GM12878 (cell line): ENCODE data around the gene RECK.

Source experiments
- BCL11A ChIP-seq: IDR thresholded peaks from 2 replicates; pipeline ENCODE4 v1.6.1; 2011; ENCODE audit warnings: low read depth, low read length
- CBFB ChIP-seq: IDR thresholded peaks from 2 replicates; pipeline ENCODE4 v1.6.1; 2016; ENCODE audit warnings: antibody characterized with exemption, low read depth
- CTCF ChIP-seq, 3 experiments: IDR thresholded peaks in 2 of 3; conservative IDR thresholded peaks in 1 of 3; 2 replicates each; pipeline ENCODE4 v1.5.1; 2011; ENCODE audit warnings: low read depth in 3 of 3, low read length in 3 of 3, mild to moderate bottlenecking in 3 of 3, control low read depth in 2 of 3, moderate library complexity in 2 of 3, inconsistent platforms in 1 of 3, mixed read lengths in 1 of 3; ENCODE audit not compliant: control insufficient read depth in 2 of 3, insufficient read depth in 1 of 3; ENCODE audit errors: extremely low read depth in 1 of 3
- EP300 ChIP-seq, 2 experiments: fragments of 150-350 bp in 1 of 2; IDR thresholded peaks; 2 replicates each; pipeline ENCODE4 v1.6.1; 2011 to 2012; ENCODE audit warnings: low read depth in 2 of 2, low read length in 2 of 2, borderline replicate concordance in 1 of 2, improper control_type of control experiment in 1 of 2, inconsistent platforms in 1 of 2; ENCODE audit not compliant: control insufficient read depth in 1 of 2
- ESRRA ChIP-seq: IDR thresholded peaks from 2 replicates; pipeline ENCODE4 v1.6.1; 2012; ENCODE audit warnings: mild to moderate bottlenecking, low read length, improper control_type of control experiment
- EZH2 ChIP-seq: IDR thresholded peaks from 2 replicates; pipeline ENCODE4 v1.6.1; 2012; ENCODE audit warnings: low read depth, mild to moderate bottlenecking, control low read depth, inconsistent platforms, low read length, borderline replicate concordance; ENCODE audit not compliant: control insufficient read depth
- GABPA ChIP-seq: IDR thresholded peaks from 2 replicates; pipeline ENCODE4 v1.6.1; 2014; ENCODE audit warnings: antibody characterized with exemption, low read depth, mild to moderate bottlenecking, inconsistent platforms
- HDAC2 ChIP-seq: fragments of 200-600 bp; sonication (generic); IDR thresholded peaks from 2 replicates; pipeline ENCODE4 v1.6.1; 2017
- RBBP5 ChIP-seq: fragments of 200-600 bp; sonication (generic); conservative IDR thresholded peaks from 2 replicates; pipeline ENCODE4 v1.6.1; 2016
- RCOR1 ChIP-seq: conservative IDR thresholded peaks from 2 replicates; pipeline ENCODE4 v1.6.1; 2012; ENCODE audit warnings: low read depth, low read length, improper control_type of control experiment
- SIN3A ChIP-seq: IDR thresholded peaks from 2 replicates; pipeline ENCODE4 v1.6.1; 2012; ENCODE audit warnings: low read depth, low read length, improper control_type of control experiment
- SP1 ChIP-seq: IDR thresholded peaks from one replicate; pipeline ENCODE4 v1.6.1; 2011; ENCODE audit warnings: low read depth, low read length

- TF ChIP-seq RBBP5 (no peak), HDAC2 (no peak), GABPA (no peak), SIN3A (no peak), EZH2 (no peak), RCOR1 (no peak), SP1 (no peak), CTCF (IDR thresholded peaks at IDR 0.05 in 2 of 3, conservative IDR thresholded peaks at IDR 0.05 in 1 of 3; ENCODE audit: control insufficient read depth in 2 of 3, extremely low read depth in 1 of 3, insufficient read depth in 1 of 3, low read depth in 3 of 3, low read length in 3 of 3) (no peak), CBFB (no peak), EP300 (IDR thresholded peaks at IDR 0.05; ENCODE audit: borderline replicate concordance in 1 of 2, control insufficient read depth in 1 of 2, low read depth in 2 of 2, low read length in 2 of 2) (no peak), ESRRA (no peak), BCL11A (no peak)
Observed at GRCh38 chr9:36018129-36018528, 18.6 kb upstream of the RECK start.
